ENCODE results near the gene ZNF668. TPM values are rescaled to one million over a fixed set of nuclear protein-coding genes. Genes with fewer than 3 reads are reported as not detected.

Gene ZNF668
- total RNA-seq, 4 donors from 2014 or later, result 7.9 to 17.9 (median 10.2) TPM

DNA sequence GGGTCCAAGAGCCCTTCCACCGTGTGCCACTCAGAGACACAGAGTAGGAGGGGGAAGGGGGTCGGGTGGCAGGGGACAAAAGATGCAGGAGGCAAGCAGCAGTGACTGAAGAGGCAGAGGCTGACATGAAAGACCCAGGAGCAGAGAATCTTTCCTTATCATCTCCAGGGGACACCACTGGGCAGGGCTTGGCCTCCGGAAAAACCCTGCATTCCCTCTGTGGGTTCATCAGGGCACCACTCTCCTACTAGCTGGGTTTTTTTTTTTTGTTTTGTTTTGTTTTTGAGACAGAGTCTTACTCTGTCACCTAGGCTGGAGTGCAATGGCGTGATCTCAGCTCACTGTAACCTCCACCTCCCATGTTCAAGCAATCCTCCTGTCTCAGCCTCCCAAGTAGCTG lies 42.8 kb downstream of the ZNF668 start:
- in situ Hi-C loops (cut with MboI; ENCODE audit: low pct_ligation_motif_present in 1 of 4, low pct_unique_long_range_greater_than_20kb in 1 of 4, low sequenced_read_pairs in 3 of 4) (no loop called here), intact Hi-C loops (cut with DNase I; ENCODE audit: low total_unique reads) (no loop called here)
- H3K9me3 ChIP-seq, result no peaks in the 10 kb centered on the region
- 89 to 100% methylated on average over 1 to 4 of the region's 4 CpGs for WGBS, 2 donors (ENCODE audit: low coverage in 1 of 2)
- H3K27me3 ChIP-seq, result no peaks in the 10 kb centered on the region
- TF ChIP-seq, protein P1, sequence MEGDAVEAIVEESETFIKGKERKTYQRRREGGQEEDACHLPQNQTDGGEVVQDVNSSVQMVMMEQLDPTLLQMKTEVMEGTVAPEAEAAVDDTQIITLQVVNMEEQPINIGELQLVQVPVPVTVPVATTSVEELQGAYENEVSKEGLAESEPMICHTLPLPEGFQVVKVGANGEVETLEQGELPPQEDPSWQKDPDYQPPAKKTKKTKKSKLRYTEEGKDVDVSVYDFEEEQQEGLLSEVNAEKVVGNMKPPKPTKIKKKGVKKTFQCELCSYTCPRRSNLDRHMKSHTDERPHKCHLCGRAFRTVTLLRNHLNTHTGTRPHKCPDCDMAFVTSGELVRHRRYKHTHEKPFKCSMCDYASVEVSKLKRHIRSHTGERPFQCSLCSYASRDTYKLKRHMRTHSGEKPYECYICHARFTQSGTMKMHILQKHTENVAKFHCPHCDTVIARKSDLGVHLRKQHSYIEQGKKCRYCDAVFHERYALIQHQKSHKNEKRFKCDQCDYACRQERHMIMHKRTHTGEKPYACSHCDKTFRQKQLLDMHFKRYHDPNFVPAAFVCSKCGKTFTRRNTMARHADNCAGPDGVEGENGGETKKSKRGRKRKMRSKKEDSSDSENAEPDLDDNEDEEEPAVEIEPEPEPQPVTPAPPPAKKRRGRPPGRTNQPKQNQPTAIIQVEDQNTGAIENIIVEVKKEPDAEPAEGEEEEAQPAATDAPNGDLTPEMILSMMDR (IDR thresholded peaks at IDR 0.05), result no peak
- TF ChIP-seq POLR2AphosphoS5 (IDR thresholded peaks at IDR 0.05) (no peak), POLR2A (IDR thresholded peaks at IDR 0.05) (no peak), EP300 (IDR thresholded peaks at IDR 0.05; ENCODE audit: low read depth) (no peak)
- H3K4me3 ChIP-seq, result no peak overlapping the region
- peaks cover 5 to 19% (median 15%) of the 10 kb centered on the region in 4 donors for H3K4me1 ChIP-seq
- no peak for DNase-seq
- no peak overlapping the region for H3K27ac ChIP-seq
- no peaks in the 10 kb centered on the region for H3K36me3 ChIP-seq

DNA sequence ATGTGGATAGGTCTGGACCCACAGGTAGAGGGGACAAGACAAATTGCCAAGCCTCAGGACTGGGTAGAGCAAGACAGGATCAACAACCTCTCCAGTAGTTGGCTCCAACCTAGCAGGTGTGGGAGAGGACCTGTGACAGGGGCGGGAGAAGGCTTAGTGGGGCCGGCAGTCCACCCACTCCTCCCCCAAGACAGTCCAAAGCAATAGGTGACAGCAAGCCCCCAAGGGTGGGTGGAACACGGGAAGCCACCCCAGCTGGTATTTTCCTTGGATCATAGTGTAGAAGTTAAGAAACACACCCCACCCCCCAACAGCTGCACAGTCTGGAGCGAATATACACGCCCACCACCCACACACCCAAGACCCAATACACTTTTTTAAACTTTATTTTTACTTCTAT lies 44.8 kb downstream of the ZNF668 start:
- no peaks in the 10 kb centered on the region for H3K9me3 ChIP-seq
- WGBS, 2 donors (ENCODE audit: low coverage in 1 of 2), result 85 to 96% methylated on average over 4 to 5 of the region's 5 CpGs
- TF ChIP-seq, protein P1 (IDR thresholded peaks at IDR 0.05), result no peak
- no peak for TF ChIP-seq EP300 (IDR thresholded peaks at IDR 0.05; ENCODE audit: low read depth)
- TF ChIP-seq POLR2A (IDR thresholded peaks at IDR 0.05), result no peak
- TF ChIP-seq POLR2AphosphoS5 (IDR thresholded peaks at IDR 0.05), result no peak
- H3K27ac ChIP-seq, result no peak overlapping the region
- H3K36me3 ChIP-seq, result no peaks in the 10 kb centered on the region
- H3K4me3 ChIP-seq, result no peak overlapping the region
- in situ Hi-C loops (cut with MboI; ENCODE audit: low pct_ligation_motif_present in 1 of 4, low pct_unique_long_range_greater_than_20kb in 1 of 4, low sequenced_read_pairs in 3 of 4), result no loop called here
- no peak for DNase-seq
- no peaks in the 10 kb centered on the region for H3K27me3 ChIP-seq
- H3K4me1 ChIP-seq, result peaks cover under 1 to 10% (median 7%) of the 10 kb centered on the region in 4 donors
- intact Hi-C loops (cut with DNase I; ENCODE audit: low total_unique reads), result no loop called here

DNA sequence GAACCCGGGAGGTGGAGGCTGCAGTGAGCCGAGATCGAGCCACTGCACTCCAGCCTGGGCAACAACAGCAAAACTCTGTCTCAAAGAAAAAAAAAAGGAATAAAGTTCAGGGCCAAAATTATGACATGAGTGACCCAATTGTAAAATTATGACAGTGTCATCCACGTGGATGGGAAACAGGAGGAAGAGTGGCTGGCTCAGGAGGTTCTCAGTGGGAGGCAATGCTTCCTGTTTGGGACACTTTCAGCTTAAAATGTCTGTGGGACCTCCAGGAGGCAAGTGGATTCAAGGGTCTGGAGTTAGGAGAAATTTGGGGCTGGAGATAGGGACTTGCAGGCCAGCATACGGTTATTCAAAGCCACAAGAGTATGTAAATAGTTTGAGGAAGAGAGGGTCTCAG lies 48.7 kb downstream of the ZNF668 start:
- in situ Hi-C loops (cut with MboI; ENCODE audit: low pct_ligation_motif_present in 1 of 4, low pct_unique_long_range_greater_than_20kb in 1 of 4, low sequenced_read_pairs in 3 of 4) (no loop called here), intact Hi-C loops (cut with DNase I; ENCODE audit: low total_unique reads) (no loop called here)
- 78 to 79% methylated on average over 5 of the region's 5 CpGs for WGBS, 2 donors (ENCODE audit: low coverage in 1 of 2)
- Histone ChIP-seq H3K27me3 (no peaks in the 10 kb centered on the region), H3K4me3 (no peak overlapping the region), H3K9me3 (no peaks in the 10 kb centered on the region), H3K27ac (no peak overlapping the region), H3K36me3 (no peaks in the 10 kb centered on the region), H3K4me1 (no peaks in the 10 kb centered on the region)
- DNase-seq, result no peak
- TF ChIP-seq POLR2AphosphoS5 (IDR thresholded peaks at IDR 0.05) (no peak), EP300 (IDR thresholded peaks at IDR 0.05; ENCODE audit: low read depth) (no peak), POLR2A (IDR thresholded peaks at IDR 0.05) (no peak)
- TF ChIP-seq, protein P1 (IDR thresholded peaks at IDR 0.05), result no peak

DNA sequence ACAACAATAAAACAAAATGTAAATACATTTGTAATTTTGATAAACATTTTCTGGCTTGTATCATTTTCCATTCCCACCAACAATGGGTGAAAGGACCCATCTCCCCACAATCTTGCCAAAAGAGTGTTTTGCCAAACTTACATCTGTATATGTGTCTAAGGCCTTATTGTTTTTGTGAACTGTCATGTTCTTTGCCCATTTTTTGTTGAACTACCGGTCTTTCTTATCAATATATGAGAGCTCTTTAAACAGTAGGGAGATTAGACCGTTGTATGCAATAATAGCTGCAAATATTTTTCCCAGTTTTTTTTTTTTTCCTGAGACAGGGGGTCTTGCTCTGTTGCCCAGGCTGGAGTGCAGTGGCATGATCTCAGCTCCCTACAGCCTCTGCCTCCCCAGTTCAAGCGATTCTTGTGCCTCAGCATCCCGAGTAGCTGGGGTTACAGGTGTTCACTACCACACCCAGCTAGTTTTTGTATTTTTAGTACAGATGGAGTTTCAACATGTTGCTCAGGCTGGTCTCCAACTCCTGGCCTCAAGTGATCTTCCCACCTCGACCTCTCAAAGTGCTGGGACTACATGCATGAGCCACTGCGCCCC lies 50.3 kb downstream of the ZNF668 start:
- no peaks in the 10 kb centered on the region for H3K4me1 ChIP-seq
- in situ Hi-C loops (cut with MboI; ENCODE audit: low pct_ligation_motif_present in 1 of 4, low pct_unique_long_range_greater_than_20kb in 1 of 4, low sequenced_read_pairs in 3 of 4), result no loop called here
- 72 to 81% methylated on average over 4 to 6 of the region's 6 CpGs for WGBS, 2 donors (ENCODE audit: low coverage in 1 of 2)

More for the DNA sequence above, 50.3 kb downstream of the ZNF668 start:
- TF ChIP-seq POLR2A (IDR thresholded peaks at IDR 0.05), result no peak
- TF ChIP-seq, protein P1 (IDR thresholded peaks at IDR 0.05), result no peak
- Histone ChIP-seq H3K4me3 (no peak overlapping the region), H3K27ac (no peak overlapping the region), H3K9me3 (no peaks in the 10 kb centered on the region), H3K27me3 (no peaks in the 10 kb centered on the region), H3K36me3 (no peaks in the 10 kb centered on the region)
- no peak for DNase-seq
- intact Hi-C loops (cut with DNase I; ENCODE audit: low total_unique reads), result no loop called here
